Astrocyte of the spinal cord (primary cell): ENCODE results near the gene WRAP53.

ENCODE experiments used
- DNase-seq: peaks from one replicate; pipeline ENCODE4 v3.0.0; 2011; ENCODE audit warnings: low read depth, low spot score
- H3K4me3 ChIP-seq: 2 replicates; pipeline ENCODE4 v1.5.1; 2011; ENCODE audit warnings: low read depth, mild to moderate bottlenecking, low read length, moderate library complexity
- CTCF ChIP-seq: IDR thresholded peaks from 2 replicates; pipeline ENCODE4 v1.5.1; 2012; ENCODE audit warnings: low read depth, mild to moderate bottlenecking, low read length, inconsistent platforms
- in situ Hi-C: cut with HindIII; loops from 2 replicates; pipeline ENCODE4 v1.10.0; 2017; ENCODE audit warnings: low sequenced_read_pairs

The WRAP53 gene

GRCh38 chr17:7709031-7709430 is 20.8 kb downstream of the WRAP53 start:
- TF ChIP-seq CTCF: no peak
- in situ Hi-C loops: no loop called here
- H3K4me3 ChIP-seq: no peak overlapping the region
- no peak for DNase-seq

GRCh38 chr17:7710301-7710700 is 22.0 kb downstream of the WRAP53 start:
- no peak for TF ChIP-seq CTCF
- H3K4me3 ChIP-seq: no peak overlapping the region
- DNase-seq: no peak
- in situ Hi-C loops: no loop called here

- TF ChIP-seq CTCF: peak; percentile 8
- DNase-seq: no peak
- in situ Hi-C loops: no loop called here
- H3K4me3 ChIP-seq: no peak overlapping the region
Measured at GRCh38 chr17:7711051-7711755, 22.9 kb downstream of the WRAP53 start.

- no peak overlapping the region for H3K4me3 ChIP-seq
- no peak for TF ChIP-seq CTCF
- in situ Hi-C loops: no loop called here
- DNase-seq: no peak
Measured at GRCh38 chr17:7712111-7712771, 24.0 kb downstream of the WRAP53 start.

- TF ChIP-seq CTCF: no peak
- DNase-seq: no peak
- no peak overlapping the region for H3K4me3 ChIP-seq
- in situ Hi-C loops: no loop called here
Measured at GRCh38 chr17:7713782-7714181, 25.5 kb downstream of the WRAP53 start.

- in situ Hi-C loops: no loop called here
- no peak for DNase-seq
- TF ChIP-seq CTCF: no peak
- H3K4me3 ChIP-seq: no peak overlapping the region
Measured at GRCh38 chr17:7714721-7715594, 26.7 kb downstream of the WRAP53 start.
